Osteoblast (primary cell): ENCODE measurements around the gene LRRC55. TPM values are rescaled to one million over a fixed set of nuclear protein-coding genes. Genes with fewer than 3 reads are reported as not detected.

Source experiments
- DNase-seq: peaks from one replicate; pipeline ENCODE4 v3.0.0; 2011; ENCODE audit warnings: low spot score, mixed read lengths; ENCODE audit not compliant: insufficient read length; ENCODE audit errors: missing footprints
- H2AFZ ChIP-seq: 2 replicates; pipeline ENCODE4 v1.6.0; 2011; ENCODE audit warnings: mild to moderate bottlenecking, low read length
- H3K27ac ChIP-seq: 2 replicates; pipeline ENCODE4 v1.5.1; 2011; ENCODE audit warnings: mild to moderate bottlenecking, low read depth, low read length, moderate library complexity
- H3K27me3 ChIP-seq: 2 replicates; pipeline ENCODE4 v1.6.0; 2012; ENCODE audit warnings: mild to moderate bottlenecking, control low read depth, inconsistent platforms, low read length, moderate library complexity; ENCODE audit not compliant: insufficient read depth
- H3K36me3 ChIP-seq: 2 replicates; pipeline ENCODE4 v1.5.1; 2011; ENCODE audit warnings: mild to moderate bottlenecking, low read length, control low read depth, moderate library complexity; ENCODE audit not compliant: insufficient read depth
- H3K4me1 ChIP-seq: 2 replicates; pipeline ENCODE4 v1.5.1; 2011; ENCODE audit warnings: mild to moderate bottlenecking, low read length, control low read depth, moderate library complexity; ENCODE audit not compliant: insufficient read depth
- H3K4me2 ChIP-seq: 2 replicates; pipeline ENCODE4 v1.6.0; 2011; ENCODE audit warnings: mild to moderate bottlenecking, low read length; ENCODE audit not compliant: insufficient read depth
- H3K4me3 ChIP-seq: fragments of 200-600 bp; sonication (generic); 3 replicates; pipeline ENCODE4 v1.5.1; 2012; ENCODE audit warnings: mild to moderate bottlenecking, low read length, inconsistent platforms; ENCODE audit not compliant: insufficient read depth
- H3K79me2 ChIP-seq: 2 replicates; pipeline ENCODE4 v1.6.0; 2012; ENCODE audit warnings: mild to moderate bottlenecking, low read length, control low read depth, inconsistent platforms; ENCODE audit not compliant: insufficient read depth
- H3K9me3 ChIP-seq: 2 replicates; pipeline ENCODE4 v1.5.1; 2011; ENCODE audit warnings: low read depth, low read length, control low read depth
- H4K20me1 ChIP-seq: 2 replicates; pipeline ENCODE4 v1.6.0; 2012; ENCODE audit warnings: mild to moderate bottlenecking, low read length, control low read depth; ENCODE audit not compliant: insufficient read depth
- CTCF ChIP-seq: IDR thresholded peaks from 2 replicates; pipeline ENCODE4 v1.5.1; 2011; ENCODE audit warnings: mild to moderate bottlenecking, low read depth, low read length, moderate library complexity; ENCODE audit errors: extremely low read depth
- total RNA-seq: library from RNA; depleted of rRNA; stranded (reverse); fragments of >200 nt; gene quantifications from 2 replicates; pipeline ENCODE4 v1.2.3, GENCODE V29; 2012

Gene LRRC55
- total RNA-seq, 1 donor: not detected

- no peak overlapping the region for H2AFZ ChIP-seq
- H3K4me1 ChIP-seq: no peaks in the 10 kb centered on the region
- H4K20me1 ChIP-seq: no peaks in the 10 kb centered on the region
- no peak overlapping the region for H3K4me2 ChIP-seq
- peaks cover 43% of the 10 kb centered on the region for H3K27me3 ChIP-seq
- H3K79me2 ChIP-seq: no peaks in the 10 kb centered on the region
- no peaks in the 10 kb centered on the region for H3K9me3 ChIP-seq
- H3K36me3 ChIP-seq: no peaks in the 10 kb centered on the region
- H3K27ac ChIP-seq: no peak overlapping the region
- no peak overlapping the region for H3K4me3 ChIP-seq
- no peak for DNase-seq
- TF ChIP-seq CTCF: no peak
Observed at GRCh38 chr11:57203359-57203758, 21.6 kb downstream of the LRRC55 start.

GRCh38 chr11:57203882-57204480 lies 22.2 kb downstream of the LRRC55 start:
- no peak overlapping the region for H3K4me3 ChIP-seq
- no peaks in the 10 kb centered on the region for H3K36me3 ChIP-seq
- H3K9me3 ChIP-seq: no peaks in the 10 kb centered on the region
- no peak overlapping the region for H3K4me2 ChIP-seq
- H3K4me1 ChIP-seq: no peaks in the 10 kb centered on the region
- H3K27ac ChIP-seq: no peak overlapping the region
- H3K27me3 ChIP-seq: peaks cover 43% of the 10 kb centered on the region
- no peaks in the 10 kb centered on the region for H3K79me2 ChIP-seq
- H2AFZ ChIP-seq: no peak overlapping the region
- DNase-seq: no peak
- H4K20me1 ChIP-seq: no peaks in the 10 kb centered on the region
- TF ChIP-seq CTCF: no peak

GRCh38 chr11:57205041-57205641 lies 23.4 kb downstream of the LRRC55 start:
- no peak overlapping the region for H3K27ac ChIP-seq
- no peak overlapping the region for H3K4me2 ChIP-seq
- H3K79me2 ChIP-seq: no peaks in the 10 kb centered on the region
- peak; percentile 31 for TF ChIP-seq CTCF
- peaks cover 43% of the 10 kb centered on the region for H3K27me3 ChIP-seq
- H3K9me3 ChIP-seq: no peaks in the 10 kb centered on the region
- DNase-seq: peak; percentile 91
- H3K4me1 ChIP-seq: no peaks in the 10 kb centered on the region
- no peak overlapping the region for H3K4me3 ChIP-seq
- no peaks in the 10 kb centered on the region for H4K20me1 ChIP-seq
- H2AFZ ChIP-seq: no peak overlapping the region
- H3K36me3 ChIP-seq: no peaks in the 10 kb centered on the region

- DNase-seq: no peak
- Histone ChIP-seq H3K9me3 (no peaks in the 10 kb centered on the region), H3K4me3 (no peak overlapping the region), H3K27ac (no peak overlapping the region), H3K4me1 (no peaks in the 10 kb centered on the region), H3K27me3 (peaks cover 35% of the 10 kb centered on the region), H3K36me3 (no peaks in the 10 kb centered on the region), H2AFZ (no peak overlapping the region), H4K20me1 (no peaks in the 10 kb centered on the region), H3K79me2 (no peaks in the 10 kb centered on the region), H3K4me2 (no peak overlapping the region)
- no peak for TF ChIP-seq CTCF
Observed at GRCh38 chr11:57207168-57207567, 25.4 kb downstream of the LRRC55 start.
